Measurements from ENCODE around the gene ATP1A4.
"Not testable (repeated sequence)": the region's sequence is repeated elsewhere in the genome, so short reads cannot be mapped to it uniquely, and the experiment has no call there.

ATP1A4 gene

DNA sequence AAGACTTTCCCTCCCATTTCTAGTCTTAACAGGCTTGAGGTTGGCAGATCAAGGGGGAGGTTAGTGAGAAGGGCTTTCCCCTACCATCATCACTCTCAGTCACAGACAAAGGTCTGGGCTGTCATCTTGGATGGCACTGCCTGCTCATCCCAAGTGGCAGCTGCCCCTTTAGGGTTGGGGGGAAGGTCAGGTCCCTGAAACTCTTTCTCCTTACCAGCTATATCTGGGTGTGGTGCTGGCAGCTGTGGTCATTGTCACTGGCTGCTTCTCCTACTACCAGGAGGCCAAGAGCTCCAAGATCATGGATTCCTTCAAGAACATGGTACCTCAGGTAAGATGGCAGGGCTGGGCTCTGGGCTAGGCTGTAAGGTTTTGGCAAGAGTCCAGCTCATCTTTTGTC, 27.7 kb upstream of the ATP1A4 start:
- DNase-seq (ENCODE audit: low read depth in 2 of 2), result no peak

- DNase-seq (ENCODE audit: low read depth in 2 of 2), result no peak
These were observed 26.5 kb upstream of the ATP1A4 start for GRCh38 chr1:160124705-160125478.

DNA sequence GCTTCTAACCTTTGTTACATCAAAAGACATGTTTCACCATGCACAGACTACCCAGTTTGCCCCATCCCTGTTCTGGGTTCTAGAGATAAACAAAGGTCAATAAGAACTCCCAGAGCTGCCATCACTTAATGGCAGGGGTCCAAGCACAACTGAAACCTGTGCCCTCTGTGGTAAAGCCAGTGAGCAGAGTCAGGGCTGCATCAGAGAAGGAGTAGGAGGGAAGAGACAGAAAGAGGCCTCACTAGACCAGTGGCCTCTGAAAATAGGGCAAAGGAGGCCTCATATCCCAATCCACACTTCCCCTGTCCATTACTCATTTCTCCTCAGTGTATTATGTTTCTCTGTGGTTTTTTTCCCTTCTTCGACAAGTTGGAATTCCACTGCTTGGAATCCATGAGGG, 25.7 kb upstream of the ATP1A4 start:
- no peak for DNase-seq (ENCODE audit: low read depth in 2 of 2)

- not testable (repeated sequence) for DNase-seq (ENCODE audit: low read depth in 2 of 2)
These were observed 25.1 kb upstream of the ATP1A4 start for GRCh38 chr1:160126342-160126741.

GRCh38 chr1:160127381-160127780, 24.0 kb upstream of the ATP1A4 start:
- no peak for DNase-seq (ENCODE audit: low read depth in 2 of 2)

DNA sequence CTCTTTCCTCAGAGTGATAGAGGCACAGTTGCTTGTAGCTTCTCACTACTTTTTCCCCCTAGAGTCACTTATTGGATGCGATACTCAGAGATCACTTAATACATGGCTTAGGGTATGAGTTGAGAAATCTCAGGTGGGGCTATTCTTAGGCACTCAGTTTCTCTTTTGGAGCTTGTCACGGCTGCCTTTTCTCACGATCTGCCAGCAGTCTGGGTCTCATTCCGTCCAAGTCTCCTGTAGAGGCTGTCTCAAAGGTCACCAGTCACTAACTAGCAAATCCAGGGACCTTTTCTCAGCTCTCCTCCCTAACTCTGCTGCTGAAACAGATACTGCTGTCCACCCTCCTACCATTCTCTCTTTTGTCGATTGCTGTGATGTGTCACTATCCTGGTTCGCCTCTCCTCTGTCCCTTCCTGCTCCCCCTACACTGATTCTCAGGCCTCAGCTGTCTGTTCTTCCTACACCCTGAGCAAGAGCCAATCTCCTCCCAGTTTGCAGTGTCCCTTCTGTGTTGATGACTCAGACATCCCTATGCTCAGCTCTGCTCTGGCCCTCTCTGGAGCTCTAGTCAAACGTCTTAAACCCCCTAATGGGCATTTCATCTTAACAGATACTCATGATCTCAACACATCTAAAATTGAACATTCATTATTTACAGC, 23.4 kb upstream of the ATP1A4 start:
- no peak for DNase-seq (ENCODE audit: low read depth in 2 of 2)

DNA sequence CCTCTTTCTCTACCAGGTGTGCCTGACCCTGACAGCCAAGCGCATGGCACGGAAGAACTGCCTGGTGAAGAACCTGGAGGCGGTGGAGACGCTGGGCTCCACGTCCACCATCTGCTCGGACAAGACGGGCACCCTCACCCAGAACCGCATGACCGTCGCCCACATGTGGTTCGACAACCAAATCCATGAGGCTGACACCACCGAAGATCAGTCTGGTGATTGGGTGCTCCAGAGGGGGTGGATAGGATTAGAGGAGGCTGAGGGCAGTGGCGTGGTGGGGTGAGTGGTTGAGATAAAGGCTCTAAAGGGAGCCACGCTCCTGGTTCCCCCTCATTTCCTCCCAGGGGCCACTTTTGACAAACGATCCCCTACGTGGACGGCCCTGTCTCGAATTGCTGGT, 22.8 kb upstream of the ATP1A4 start:
- no peak for DNase-seq (ENCODE audit: low read depth in 2 of 2)

GRCh38 chr1:160129046-160129445, 22.4 kb upstream of the ATP1A4 start:
- DNase-seq (ENCODE audit: low read depth in 2 of 2), result no peak

- no peak for DNase-seq (ENCODE audit: low read depth in 2 of 2)
These were observed 21.8 kb upstream of the ATP1A4 start for GRCh38 chr1:160129558-160129957.

DNA sequence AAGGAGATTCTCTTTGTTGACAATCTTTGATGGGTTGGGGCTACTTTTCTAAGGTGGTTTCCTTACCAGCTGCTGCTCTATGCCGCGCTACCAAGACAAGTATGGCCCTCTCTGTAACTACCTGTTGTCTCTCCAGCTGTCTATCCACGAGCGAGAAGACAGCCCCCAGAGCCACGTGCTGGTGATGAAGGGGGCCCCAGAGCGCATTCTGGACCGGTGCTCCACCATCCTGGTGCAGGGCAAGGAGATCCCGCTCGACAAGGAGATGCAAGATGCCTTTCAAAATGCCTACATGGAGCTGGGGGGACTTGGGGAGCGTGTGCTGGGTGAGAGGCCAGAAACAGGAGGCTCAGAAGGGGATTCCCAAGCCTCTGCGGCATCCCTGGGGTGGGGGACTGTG, 21.4 kb upstream of the ATP1A4 start:
- no peak for DNase-seq (ENCODE audit: low read depth in 2 of 2)

DNA sequence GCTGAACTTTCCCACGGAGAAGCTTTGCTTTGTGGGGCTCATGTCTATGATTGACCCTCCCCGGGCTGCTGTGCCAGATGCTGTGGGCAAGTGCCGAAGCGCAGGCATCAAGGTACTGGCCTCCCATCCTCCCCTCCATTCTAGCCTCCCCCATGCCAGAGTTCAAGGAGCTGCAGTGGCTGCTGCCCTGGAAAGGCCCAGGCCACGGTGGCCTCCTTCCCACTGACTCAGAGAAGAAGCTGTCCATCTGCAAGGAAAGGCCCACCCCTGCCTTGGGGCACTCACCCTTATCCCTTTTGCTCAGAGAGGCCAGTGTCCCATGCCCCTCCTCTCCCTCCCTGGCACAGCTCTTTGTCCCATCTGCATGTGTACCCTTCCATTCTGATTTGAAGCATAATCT, 20.9 kb upstream of the ATP1A4 start:
- no peak for DNase-seq (ENCODE audit: low read depth in 2 of 2)

- DNase-seq (ENCODE audit: low read depth in 2 of 2), result no peak
These were observed 20.5 kb upstream of the ATP1A4 start for GRCh38 chr1:160130939-160131338.

GRCh38 chr1:160131803-160132565, 19.4 kb upstream of the ATP1A4 start:
- DNase-seq (ENCODE audit: low read depth in 2 of 2), result no peak

- no peak for DNase-seq (ENCODE audit: low read depth in 2 of 2)
These were observed 17.2 kb upstream of the ATP1A4 start for GRCh38 chr1:160133990-160134770.

DNA sequence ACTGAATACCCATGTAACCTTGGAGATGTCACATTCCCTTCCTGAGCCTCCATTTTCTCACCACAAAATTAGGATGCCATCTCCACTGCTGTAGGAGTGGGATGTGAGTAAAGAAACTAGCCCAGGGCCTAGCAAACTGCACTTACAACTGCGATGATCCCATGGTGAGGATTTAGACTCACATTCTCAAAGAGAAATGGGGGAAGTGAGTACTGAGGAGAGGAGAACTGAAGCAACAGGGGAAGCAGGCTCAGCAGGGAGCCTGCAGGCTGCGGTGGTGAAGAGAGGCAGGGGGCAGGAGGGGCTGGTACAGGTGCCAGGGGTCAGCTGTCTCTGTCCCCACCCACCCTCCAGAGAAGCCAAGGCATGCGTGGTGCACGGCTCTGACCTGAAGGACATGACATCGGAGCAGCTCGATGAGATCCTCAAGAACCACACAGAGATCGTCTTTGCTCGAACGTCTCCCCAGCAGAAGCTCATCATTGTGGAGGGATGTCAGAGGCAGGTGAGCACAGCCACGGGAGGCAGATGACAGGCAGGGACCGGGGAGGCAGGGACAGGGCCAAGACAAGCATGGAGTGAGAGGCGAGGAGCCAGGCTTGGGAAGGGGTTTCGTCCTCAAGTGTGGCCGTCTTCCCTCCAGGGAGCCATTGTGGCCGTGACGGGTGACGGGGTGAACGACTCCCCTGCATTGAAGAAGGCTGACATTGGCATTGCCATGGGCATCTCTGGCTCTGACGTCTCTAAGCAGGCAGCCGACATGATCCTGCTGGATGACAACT, 16.4 kb upstream of the ATP1A4 start:
- no peak for DNase-seq (ENCODE audit: low read depth in 2 of 2)

DNA sequence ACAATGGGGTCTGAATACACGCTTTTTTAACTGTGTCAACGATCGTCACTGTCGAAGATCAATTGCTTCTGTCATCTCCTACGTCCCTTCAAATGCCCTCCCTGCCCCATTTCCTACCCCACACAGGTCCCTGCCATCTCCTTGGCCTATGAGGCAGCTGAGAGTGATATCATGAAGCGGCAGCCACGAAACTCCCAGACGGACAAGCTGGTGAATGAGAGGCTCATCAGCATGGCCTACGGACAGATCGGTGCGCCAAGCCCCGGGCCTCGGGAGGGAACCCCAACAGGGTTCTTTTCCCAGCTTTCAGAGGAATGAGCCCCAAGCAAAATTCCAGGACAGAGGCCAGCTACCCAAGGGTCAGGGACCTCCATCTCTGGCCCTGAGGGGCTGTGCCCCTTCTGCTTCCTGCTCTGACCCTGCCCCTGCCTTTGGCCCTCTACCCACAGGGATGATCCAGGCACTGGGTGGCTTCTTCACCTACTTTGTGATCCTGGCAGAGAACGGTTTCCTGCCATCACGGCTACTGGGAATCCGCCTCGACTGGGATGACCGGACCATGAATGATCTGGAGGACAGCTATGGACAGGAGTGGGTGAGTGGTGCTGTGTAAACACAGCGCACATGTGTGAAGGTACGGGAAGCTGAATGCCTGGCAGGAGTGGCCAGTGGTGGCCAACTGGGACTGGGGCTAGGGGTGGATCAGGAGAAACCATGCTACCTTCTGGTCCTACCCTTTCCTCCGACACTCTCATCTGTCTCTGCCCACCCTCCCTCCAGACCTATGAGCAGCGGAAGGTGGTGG, 15.1 kb upstream of the ATP1A4 start:
- no peak for DNase-seq (ENCODE audit: low read depth in 2 of 2)

- no peak for DNase-seq (ENCODE audit: low read depth in 2 of 2)
These were observed 14.5 kb upstream of the ATP1A4 start for GRCh38 chr1:160136926-160137200.

DNA sequence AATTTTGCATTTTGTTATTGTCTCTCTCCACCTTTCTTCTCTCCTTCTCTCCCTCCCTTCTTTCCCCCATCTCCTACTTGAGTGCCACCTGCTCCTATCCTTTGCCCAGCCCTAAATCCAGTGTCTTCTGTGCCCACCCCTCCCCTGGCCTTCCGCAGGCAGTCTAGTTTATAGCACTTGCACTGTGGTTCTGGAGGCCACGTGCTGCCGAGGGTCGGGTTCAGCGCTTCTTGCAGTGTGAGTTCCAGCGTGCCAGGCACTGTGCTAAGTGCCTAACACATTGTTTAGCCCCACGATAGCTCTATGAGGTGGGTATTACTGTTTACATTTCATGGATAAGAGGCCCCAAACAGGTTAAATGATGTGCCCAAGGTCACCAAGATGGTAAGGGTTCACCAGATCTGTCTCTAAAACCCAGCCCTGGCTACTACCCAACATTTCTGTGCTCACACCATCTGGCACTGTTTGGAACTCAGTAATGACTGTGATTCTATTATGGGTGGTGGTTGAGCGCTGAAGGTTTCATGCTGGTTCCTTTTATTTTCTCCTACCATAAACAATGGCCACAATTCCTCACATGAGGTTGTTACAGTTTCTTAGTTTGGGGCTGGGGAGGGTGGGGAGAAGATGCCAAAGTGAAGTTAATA, 14.1 kb upstream of the ATP1A4 start:
- DNase-seq (ENCODE audit: low read depth in 2 of 2), result no peak

GRCh38 chr1:160139840-160140239, 11.6 kb upstream of the ATP1A4 start:
- no peak for DNase-seq (ENCODE audit: low read depth in 2 of 2)

- DNase-seq (ENCODE audit: low read depth in 2 of 2), result no peak
These were observed 7.7 kb upstream of the ATP1A4 start for GRCh38 chr1:160143695-160144094.
